OCI-LY3 (cell line): Measurements from ENCODE around the gene DPY19L1.
"Not testable (repeated sequence)": the region's sequence is repeated elsewhere in the genome, so short reads cannot be mapped to it uniquely, and the experiment has no call there.

Experiments used
- H2AFZ ChIP-seq: fragments of 200-600, 300-600 bp; shearing (Covaris generic); 2 replicates; pipeline ENCODE4 v1.6.0; 2014; ENCODE audit warnings: antibody characterized with exemption, low read depth, low read length
- H3K27ac ChIP-seq: fragments of 200-600, 300-600 bp; sonication (generic); 2 replicates; pipeline ENCODE4 v1.5.1; 2014; ENCODE audit warnings: mild to moderate bottlenecking, low read length, moderate library complexity, mixed read lengths
- H3K27me3 ChIP-seq: fragments of 200-600, 300-600 bp; sonication (generic); 2 replicates; pipeline ENCODE4 v1.6.1; 2014; ENCODE audit warnings: low read depth, low read length, mixed read lengths
- H3K36me3 ChIP-seq: fragments of 200-600, 300-600 bp; sonication (generic); replicated peaks from 2 replicates; pipeline ENCODE3; 2014; ENCODE audit warnings: low read depth, low read length, mixed read lengths
- H3K4me1 ChIP-seq: fragments of 300-600, 200-600 bp; sonication (generic); 2 replicates; pipeline ENCODE4 v1.6.1; 2014; ENCODE audit warnings: low read length, mixed read lengths
- H3K4me2 ChIP-seq: fragments of 200-600, 300-600 bp; sonication (generic); 2 replicates; pipeline ENCODE4 v1.6.1; 2014; ENCODE audit warnings: low read length, mixed read lengths
- H3K4me3 ChIP-seq: fragments of 300-600, 200-600 bp; sonication (generic); 2 replicates; pipeline ENCODE4 v1.5.1; 2014; ENCODE audit warnings: antibody characterized with exemption, mild to moderate bottlenecking, low read length, moderate library complexity
- H3K79me2 ChIP-seq: fragments of 300-600, 200-600 bp; shearing (Covaris generic); 2 replicates; pipeline ENCODE4 v1.6.1; 2014; ENCODE audit warnings: mild to moderate bottlenecking, low read length, mixed read lengths
- H3K9ac ChIP-seq: fragments of 300-600, 200-600 bp; shearing (Covaris generic); 2 replicates; pipeline ENCODE4 v1.6.0; 2014; ENCODE audit warnings: mild to moderate bottlenecking, low read length, moderate library complexity
- H3K9me3 ChIP-seq: fragments of 200-600, 300-600 bp; shearing (Covaris generic); 2 replicates; pipeline ENCODE4 v1.6.1; 2014; ENCODE audit warnings: low read length, mixed read lengths; ENCODE audit not compliant: insufficient read depth
- H4K20me1 ChIP-seq: fragments of 200-600, 300-600 bp; sonication (generic); 2 replicates; pipeline ENCODE4 v1.6.1; 2016; ENCODE audit warnings: low read length, mixed read lengths; ENCODE audit not compliant: insufficient read depth
- EZH2phosphoT487 ChIP-seq: fragments of 200-600 bp; shearing (Covaris generic); IDR thresholded peaks from 2 replicates; pipeline ENCODE4 v1.6.1; 2018; ENCODE audit warnings: antibody characterized with exemption, mixed run types, low read depth
- TF ChIP-seq, protein P1 (sequence below): fragments of 200-600, 300-600 bp; sonication (generic); IDR thresholded peaks from 2 replicates; pipeline ENCODE4 v1.5.1; 2014; ENCODE audit warnings: antibody characterized with exemption, low read length, low read depth

DPY19L1 gene

DNA sequence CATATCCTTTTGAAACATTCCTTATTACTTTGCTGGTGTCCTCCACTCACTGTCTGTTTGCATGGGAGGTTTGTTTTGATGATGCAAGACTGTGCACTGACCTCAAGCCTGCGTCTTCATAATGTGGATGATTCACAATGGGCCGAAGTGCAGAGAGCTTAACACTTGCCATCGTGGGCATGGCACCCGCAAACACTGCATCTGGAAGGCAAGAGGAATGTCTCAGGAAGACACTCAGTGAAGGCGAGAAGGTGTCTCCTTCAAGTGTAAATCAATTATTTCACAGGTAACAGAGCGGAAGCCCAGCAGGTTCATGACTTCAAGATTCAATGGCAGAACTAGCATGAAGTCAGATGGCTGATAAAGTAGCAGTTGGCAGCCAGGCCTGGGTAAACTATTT, 98.1 kb downstream of the DPY19L1 start:
- Histone ChIP-seq H3K36me3 (no peaks in the 10 kb centered on the region), H2AFZ (no peak overlapping the region), H3K4me2 (no peak overlapping the region), H3K4me1 (no peaks in the 10 kb centered on the region), H3K27ac (no peak overlapping the region), H3K9me3 (no peaks in the 10 kb centered on the region), H3K4me3 (no peak overlapping the region), H3K79me2 (no peaks in the 10 kb centered on the region), H3K27me3 (no peaks in the 10 kb centered on the region), H3K9ac (no peak overlapping the region), H4K20me1 (no peaks in the 10 kb centered on the region)
- TF ChIP-seq EZH2phosphoT487 = no peak
- TF ChIP-seq, protein P1, sequence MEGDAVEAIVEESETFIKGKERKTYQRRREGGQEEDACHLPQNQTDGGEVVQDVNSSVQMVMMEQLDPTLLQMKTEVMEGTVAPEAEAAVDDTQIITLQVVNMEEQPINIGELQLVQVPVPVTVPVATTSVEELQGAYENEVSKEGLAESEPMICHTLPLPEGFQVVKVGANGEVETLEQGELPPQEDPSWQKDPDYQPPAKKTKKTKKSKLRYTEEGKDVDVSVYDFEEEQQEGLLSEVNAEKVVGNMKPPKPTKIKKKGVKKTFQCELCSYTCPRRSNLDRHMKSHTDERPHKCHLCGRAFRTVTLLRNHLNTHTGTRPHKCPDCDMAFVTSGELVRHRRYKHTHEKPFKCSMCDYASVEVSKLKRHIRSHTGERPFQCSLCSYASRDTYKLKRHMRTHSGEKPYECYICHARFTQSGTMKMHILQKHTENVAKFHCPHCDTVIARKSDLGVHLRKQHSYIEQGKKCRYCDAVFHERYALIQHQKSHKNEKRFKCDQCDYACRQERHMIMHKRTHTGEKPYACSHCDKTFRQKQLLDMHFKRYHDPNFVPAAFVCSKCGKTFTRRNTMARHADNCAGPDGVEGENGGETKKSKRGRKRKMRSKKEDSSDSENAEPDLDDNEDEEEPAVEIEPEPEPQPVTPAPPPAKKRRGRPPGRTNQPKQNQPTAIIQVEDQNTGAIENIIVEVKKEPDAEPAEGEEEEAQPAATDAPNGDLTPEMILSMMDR = no peak

DNA sequence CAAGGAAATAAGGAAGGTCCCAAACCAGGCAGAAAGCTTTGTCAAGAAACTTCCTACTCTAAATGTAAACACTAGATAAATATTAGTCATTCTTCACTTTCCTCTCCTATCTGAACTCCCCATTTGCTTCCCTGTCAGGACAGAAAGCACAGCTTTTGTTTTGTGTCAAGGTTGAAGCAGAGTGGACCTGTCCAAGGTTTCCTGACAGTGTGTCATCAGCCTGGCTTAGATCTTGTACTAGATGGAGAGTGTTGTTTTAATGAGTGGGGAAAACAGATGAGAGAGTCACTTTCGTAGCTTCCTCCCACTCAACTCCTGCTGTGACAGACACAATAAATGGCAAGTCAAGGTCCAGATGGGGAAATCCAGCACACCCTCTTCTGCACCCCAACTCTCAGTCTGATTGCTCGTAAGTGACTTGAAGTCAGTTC, 101.5 kb downstream of the DPY19L1 start:
- H3K9me3 ChIP-seq, H2AFZ ChIP-seq, H3K79me2 ChIP-seq, H3K27me3 ChIP-seq, H4K20me1 ChIP-seq, H3K27ac ChIP-seq, H3K36me3 ChIP-seq, H3K4me3 ChIP-seq, H3K4me2 ChIP-seq, H3K9ac ChIP-seq, H3K4me1 ChIP-seq: not testable (repeated sequence)

DNA sequence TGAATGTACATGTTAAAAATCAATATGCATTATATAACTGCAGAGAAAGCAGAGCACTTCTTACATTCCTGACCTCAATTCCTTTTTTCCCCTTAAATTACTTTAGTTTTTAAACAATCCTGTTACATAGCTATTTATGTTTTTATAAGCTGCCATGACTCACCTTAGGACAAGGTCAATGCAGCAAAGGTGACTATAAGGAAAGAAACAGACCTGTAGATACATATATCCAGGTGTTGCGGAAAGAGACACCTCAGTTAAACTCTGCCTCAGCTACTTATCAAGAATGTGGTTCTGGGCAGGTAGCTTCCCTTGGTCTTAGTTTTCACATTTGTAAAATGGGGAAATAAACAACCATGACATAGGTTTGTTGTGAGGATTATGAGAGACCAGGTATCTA, 105.5 kb downstream of the DPY19L1 start:
- Histone ChIP-seq H2AFZ (no peak overlapping the region), H3K27me3 (no peaks in the 10 kb centered on the region), H3K9ac (no peak overlapping the region), H3K4me2 (no peak overlapping the region), H4K20me1 (no peaks in the 10 kb centered on the region), H3K4me3 (no peak overlapping the region), H3K9me3 (no peaks in the 10 kb centered on the region), H3K36me3 (no peaks in the 10 kb centered on the region), H3K4me1 (peaks cover 2% of the 10 kb centered on the region; the same call in 1 of the 2 replicates), H3K79me2 (no peaks in the 10 kb centered on the region), H3K27ac (no peak overlapping the region)
- TF ChIP-seq, protein P1 = no peak
- TF ChIP-seq EZH2phosphoT487 = no peak

DNA sequence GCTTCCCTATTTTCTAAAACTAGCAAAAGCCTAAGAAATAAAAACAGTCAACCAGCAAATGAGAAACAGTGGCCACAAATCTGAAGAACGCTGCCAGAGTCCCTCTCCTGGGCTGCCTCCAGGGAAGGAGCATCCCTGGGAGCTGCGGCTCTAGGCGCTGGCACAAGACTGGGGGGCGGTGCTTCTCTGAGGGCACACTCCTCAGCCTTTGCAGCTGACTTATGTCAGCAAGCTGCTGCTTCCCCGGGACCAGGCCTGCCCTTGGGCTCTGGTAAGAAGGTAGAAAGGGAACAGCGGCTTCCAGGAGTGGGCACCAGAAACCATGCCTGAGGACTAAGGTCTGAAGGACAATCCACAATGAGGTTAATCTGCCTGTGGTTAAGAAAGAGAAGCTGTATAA, 107.5 kb downstream of the DPY19L1 start:
- H2AFZ ChIP-seq, H3K9me3 ChIP-seq, H3K4me3 ChIP-seq, H4K20me1 ChIP-seq, H3K27ac ChIP-seq, H3K4me1 ChIP-seq, H3K36me3 ChIP-seq, H3K4me2 ChIP-seq, H3K9ac ChIP-seq, H3K79me2 ChIP-seq, H3K27me3 ChIP-seq: not testable (repeated sequence)

DNA sequence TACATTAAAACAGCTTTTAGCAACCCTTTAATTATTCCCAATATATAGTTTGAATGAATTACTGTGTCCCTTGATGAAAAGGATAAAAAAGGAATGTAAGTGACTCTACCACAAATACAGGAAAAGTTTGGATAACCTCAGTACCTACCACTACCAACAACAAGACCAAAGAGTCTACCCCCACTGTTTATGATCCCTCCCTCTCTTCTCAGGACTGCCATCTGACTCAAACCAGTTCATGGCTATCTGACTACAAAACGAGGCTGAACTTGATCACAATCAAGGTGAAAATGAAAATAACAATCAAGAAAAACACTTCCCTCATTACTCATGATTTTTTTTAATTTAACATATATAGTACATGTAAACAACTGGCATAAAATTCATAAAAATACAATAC, 108.7 kb downstream of the DPY19L1 start:
- Histone ChIP-seq H3K4me3 (no peak overlapping the region), H3K27me3 (no peaks in the 10 kb centered on the region), H3K4me2 (no peak overlapping the region), H3K27ac (no peak overlapping the region), H4K20me1 (no peaks in the 10 kb centered on the region), H3K9me3 (no peaks in the 10 kb centered on the region), H3K79me2 (no peaks in the 10 kb centered on the region), H2AFZ (no peak overlapping the region), H3K36me3 (no peaks in the 10 kb centered on the region), H3K4me1 (peaks cover 2% of the 10 kb centered on the region; the same call in 1 of the 2 replicates), H3K9ac (no peak overlapping the region)
- TF ChIP-seq EZH2phosphoT487 = no peak
- TF ChIP-seq, protein P1 = no peak
